ENCODE measurements around the gene GPR50. TPM values are rescaled to one million over a fixed set of nuclear protein-coding genes. Genes with fewer than 3 reads are reported as not detected.

Gene GPR50
- polyA plus RNA-seq, 1 of the 3 experiments (the other 2 are of a cell fraction): not detected

GRCh38 chrX:151161690-151162089, 14.7 kb upstream of the GPR50 start (continued):
- TF ChIP-seq REST (IDR thresholded peaks at IDR 0.05; ENCODE audit: low read depth, low read length) (no peak), MAX (IDR thresholded peaks at IDR 0.05; ENCODE audit: low read depth) (no peak), MXI1 (IDR thresholded peaks at IDR 0.05; ENCODE audit: low read depth, low read length) (no peak), USF2 (IDR thresholded peaks at IDR 0.05; ENCODE audit: borderline replicate concordance, low read depth, low read length) (no peak), POLR2AphosphoS5 (IDR thresholded peaks at IDR 0.05; ENCODE audit: low read depth, low read length) (no peak), EP300 (IDR thresholded peaks at IDR 0.05; ENCODE audit: borderline replicate concordance in 1 of 2, low read depth in 1 of 2, low read length in 1 of 2) (no peak), GATA2 (CRISPR knock-in tag; IDR thresholded peaks at IDR 0.05) (no peak)

- Histone ChIP-seq H3K9me2 (no peaks in the 10 kb centered on the region), H3K4me2 (no peak overlapping the region), H3K9me3 (no peaks in the 10 kb centered on the region), H3K27ac (ENCODE audit: low read depth in 2 of 2, low read length in 1 of 2) (no peak overlapping the region), H2AFZ (ENCODE audit: low read depth) (no peak overlapping the region), H4K20me1 (ENCODE audit: insufficient read depth) (no peaks in the 10 kb centered on the region), H3K79me2 (ENCODE audit: insufficient read depth) (no peaks in the 10 kb centered on the region), H3K36me3 (replicated peaks in 1 of 2; ENCODE audit: control insufficient read depth in 1 of 2, insufficient read depth in 2 of 2, low read length in 1 of 2) (no peaks in the 10 kb centered on the region), H3K27me3 (ENCODE audit: insufficient read depth) (peaks cover 7% of the 10 kb centered on the region; the same call in 1 of the 2 replicates), H3K4me3 (ENCODE audit: low read depth in 2 of 2, low read length in 1 of 2) (no peak overlapping the region), H3K4me1 (ENCODE audit: control insufficient read depth in 1 of 2, insufficient read depth in 2 of 2, low read depth in 1 of 2, low read length in 1 of 2) (no peaks in the 10 kb centered on the region), H3F3A (replicated peaks; ENCODE audit: insufficient read depth) (no peaks in the 10 kb centered on the region), H3K9ac (no peak overlapping the region)
- WGBS (ENCODE audit: low lambda C conversion rate): 6% methylated on average over 7 of the region's 7 CpGs
- ChIA-PET POLR2A (no interaction called here), CTCF (no interaction called here)
- no peak for DNase-seq
- TF ChIP-seq CTCF (IDR thresholded peaks at IDR 0.05): no peak
- no peak for TF ChIP-seq TEAD4 (IDR thresholded peaks at IDR 0.05; ENCODE audit: borderline replicate concordance, insufficient read depth)
- no peak for TF ChIP-seq JUND (IDR thresholded peaks at IDR 0.05)
- no peak for TF ChIP-seq YY1 (IDR thresholded peaks at IDR 0.05; ENCODE audit: low read depth)
- TF ChIP-seq NRF1 (IDR thresholded peaks at IDR 0.05; ENCODE audit: low read depth, low read length): no peak
- TF ChIP-seq ELF1 (IDR thresholded peaks at IDR 0.05): no peak
- TF ChIP-seq TCF12 (IDR thresholded peaks at IDR 0.05): no peak
- TF ChIP-seq MEF2A (IDR thresholded peaks at IDR 0.05; ENCODE audit: borderline replicate concordance, low read depth): no peak
- no peak for TF ChIP-seq ZBTB33 (IDR thresholded peaks at IDR 0.05; ENCODE audit: borderline replicate concordance, low read depth)
- TF ChIP-seq RXRA (IDR thresholded peaks at IDR 0.05; ENCODE audit: borderline replicate concordance, low read depth): no peak
- TF ChIP-seq EZH2phosphoT487 (IDR thresholded peaks at IDR 0.05; ENCODE audit: borderline replicate concordance, low read depth): no peak
- no peak for TF ChIP-seq PBX3 (IDR thresholded peaks at IDR 0.05)
Measured at GRCh38 chrX:151167791-151168345, 8.5 kb upstream of the GPR50 start.
